CD4-positive, alpha-beta T cell treated with Interleukin-17A for 1 hour (primary cell): ENCODE measurements around the gene MRPL52.
"Not testable (repeated sequence)": the region's sequence is repeated elsewhere in the genome, so short reads cannot be mapped to it uniquely, and the experiment has no call there.

Experiments
- DNase-seq: peaks from one replicate; pipeline ENCODE4 v3.0.0-alpha.2; 2020

Gene MRPL52

GRCh38 chr14:22839159-22839779 is 9.6 kb downstream of the MRPL52 start:
- DNase-seq: no peak

GRCh38 chr14:22841311-22841710 is 11.6 kb downstream of the MRPL52 start:
- DNase-seq: no peak

GRCh38 chr14:22841769-22842168 is 12.1 kb downstream of the MRPL52 start:
- no peak for DNase-seq

GRCh38 chr14:22842211-22843122 is 12.8 kb downstream of the MRPL52 start:
- no peak for DNase-seq

GRCh38 chr14:22843123-22843925 is 13.6 kb downstream of the MRPL52 start:
- no peak for DNase-seq

- no peak for DNase-seq
These were observed 14.8 kb downstream of the MRPL52 start for GRCh38 chr14:22844221-22845102.

GRCh38 chr14:22845103-22845394 is 15.4 kb downstream of the MRPL52 start:
- DNase-seq: no peak

GRCh38 chr14:22845821-22846625 is 16.3 kb downstream of the MRPL52 start:
- DNase-seq: no peak

- no peak for DNase-seq
These were observed 17.2 kb downstream of the MRPL52 start for GRCh38 chr14:22846811-22847307.

GRCh38 chr14:22847661-22848341 is 18.1 kb downstream of the MRPL52 start:
- no peak for DNase-seq

GRCh38 chr14:22848351-22849164 is 18.9 kb downstream of the MRPL52 start:
- DNase-seq: no peak

GRCh38 chr14:22849212-22849819 is 19.6 kb downstream of the MRPL52 start:
- DNase-seq: no peak

- no peak for DNase-seq
These were observed 21.5 kb downstream of the MRPL52 start for GRCh38 chr14:22850944-22851764.

- not testable (repeated sequence) for DNase-seq
These were observed 22.5 kb downstream of the MRPL52 start for GRCh38 chr14:22852178-22852577.

- no peak for DNase-seq
These were observed 22.9 kb downstream of the MRPL52 start for GRCh38 chr14:22852599-22852939.

- peak; percentile 91 for DNase-seq
These were observed 23.5 kb downstream of the MRPL52 start for GRCh38 chr14:22852940-22853767.

GRCh38 chr14:22854296-22854695 is 24.6 kb downstream of the MRPL52 start:
- DNase-seq: not testable (repeated sequence)
